ENCODE results near the gene TEX261.

DNA sequence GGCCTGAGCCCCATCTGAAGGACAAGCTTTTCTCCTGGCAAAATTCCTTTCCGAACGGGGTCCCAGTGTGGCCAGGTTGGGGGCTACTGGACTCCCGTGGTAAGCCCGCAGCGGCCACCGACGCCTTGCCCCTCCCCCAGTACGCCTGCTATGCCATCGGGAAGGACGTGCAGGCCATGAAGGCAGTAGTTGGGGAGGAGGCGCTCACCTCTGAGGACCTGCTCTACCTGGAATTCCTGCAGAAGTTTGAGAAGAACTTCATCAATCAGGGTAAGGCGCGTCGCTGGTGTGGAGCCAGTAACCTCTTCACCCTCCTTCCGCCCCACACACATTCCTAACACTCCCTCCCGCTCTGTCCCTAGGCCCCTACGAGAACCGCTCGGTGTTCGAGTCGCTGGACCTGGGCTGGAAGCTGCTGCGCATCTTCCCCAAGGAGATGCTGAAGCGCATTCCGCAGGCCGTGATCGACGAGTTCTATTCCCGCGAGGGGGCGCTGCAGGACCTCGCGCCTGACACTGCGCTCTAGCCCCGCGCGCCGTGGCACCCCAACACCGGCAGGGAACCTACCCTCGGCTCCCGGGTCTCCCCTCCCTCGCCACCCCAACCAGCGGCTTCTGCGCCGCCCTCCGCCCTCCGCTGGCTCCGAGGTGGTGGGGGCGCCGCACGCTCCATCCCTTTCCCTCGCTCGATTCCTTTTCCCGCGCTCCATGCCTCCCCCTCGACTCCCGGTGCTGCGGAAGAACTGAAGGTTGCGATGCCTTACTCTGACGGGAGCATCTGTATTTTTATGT lies 29.9 kb downstream of the TEX261 start:
- TF ChIP-seq POLR2A (IDR thresholded peaks at IDR 0.05; ENCODE audit: low read length) (no peak), GATA1 (IDR thresholded peaks at IDR 0.05; ENCODE audit: low read depth, low read length) (no peak)
